Neural progenitor cell (in vitro differentiated cells): ENCODE measurements around the gene PIK3CD. TPM values are rescaled to one million over a fixed set of nuclear protein-coding genes. Genes with fewer than 3 reads are reported as not detected.

Source experiments
- DNase-seq: peaks from one replicate; pipeline ENCODE4 v3.0.0-alpha.2; 2016; ENCODE audit warnings: low spot score
- H2AFZ ChIP-seq: fragments of 200-600 bp; sonication (generic); replicated peaks from 2 replicates; pipeline ENCODE4 v1.6.1; 2016; ENCODE audit warnings: antibody characterized with exemption
- H3F3A ChIP-seq: fragments of 200-600 bp; sonication (generic); 2 replicates; pipeline ENCODE4 v1.6.1; 2016; ENCODE audit warnings: antibody characterized with exemption, low read depth
- H3K27ac ChIP-seq: fragments of 200-600 bp; sonication (generic); 2 replicates; pipeline ENCODE4 v1.5.1; 2016; ENCODE audit warnings: mild to moderate bottlenecking
- H3K27me3 ChIP-seq: fragments of 200-600 bp; sonication (generic); 2 replicates; pipeline ENCODE4 v1.6.1; 2016; ENCODE audit warnings: mild to moderate bottlenecking, moderate library complexity
- H3K36me3 ChIP-seq: fragments of 200-600 bp; sonication (generic); 2 replicates; pipeline ENCODE4 v1.5.1; 2016
- H3K4me1 ChIP-seq: fragments of 200-600 bp; sonication (generic); 2 replicates; pipeline ENCODE4 v1.6.1; 2016; ENCODE audit warnings: mixed run types
- H3K4me2 ChIP-seq: fragments of 200-600 bp; sonication (generic); 2 replicates; pipeline ENCODE4 v1.6.1; 2016
- H3K4me3 ChIP-seq: fragments of 200-600 bp; sonication (generic); 2 replicates; pipeline ENCODE4 v1.5.1; 2016
- H3K79me2 ChIP-seq: fragments of 200-600 bp; sonication (generic); 2 replicates; pipeline ENCODE4 v1.6.1; 2016; ENCODE audit warnings: low read depth
- H3K9ac ChIP-seq: fragments of 200-600 bp; sonication (generic); 2 replicates; pipeline ENCODE4 v1.6.1; 2016
- H3K9me3 ChIP-seq: fragments of 200-600 bp; sonication (generic); 2 replicates; pipeline ENCODE4 v1.5.1; 2016; ENCODE audit warnings: low read depth
- H4K20me1 ChIP-seq: fragments of 200-600 bp; sonication (generic); 2 replicates; pipeline ENCODE4 v1.6.1; 2016; ENCODE audit warnings: low read depth
- H3K27ac Mint-ChIP-seq: 3 replicates; pipeline ENCODE4 v1.8.0; 2021; ENCODE audit warnings: mixed read lengths
- H3K27me3 Mint-ChIP-seq: 2 replicates; pipeline ENCODE4 v1.8.0; 2022; ENCODE audit warnings: low read depth, mild to moderate bottlenecking, inconsistent platforms, moderate library complexity, mixed read lengths; ENCODE audit not compliant: insufficient read depth
- H3K36me3 Mint-ChIP-seq: 3 replicates; pipeline ENCODE4 v1.8.0; 2021; ENCODE audit warnings: mixed read lengths
- H3K4me1 Mint-ChIP-seq: 3 replicates; pipeline ENCODE4 v1.8.0; 2021; ENCODE audit warnings: mixed read lengths
- H3K4me3 Mint-ChIP-seq: 3 replicates; pipeline ENCODE4 v1.8.0; 2021; ENCODE audit warnings: mild to moderate bottlenecking, moderate library complexity, mixed read lengths
- H3K9me3 Mint-ChIP-seq: 3 replicates; pipeline ENCODE4 v1.8.0; 2020; ENCODE audit warnings: mixed read lengths
- CTCF ChIP-seq: fragments of 200-600 bp; sonication (generic); IDR thresholded peaks from 2 replicates; pipeline ENCODE4 v1.5.1; 2017; ENCODE audit warnings: antibody characterized with exemption, mild to moderate bottlenecking
- EZH2 ChIP-seq: fragments of 200-600 bp; sonication (generic); IDR thresholded peaks from 2 replicates; pipeline ENCODE4 v1.6.1; 2017; ENCODE audit warnings: antibody characterized with exemption, mild to moderate bottlenecking, moderate library complexity
- EZH2phosphoT487 ChIP-seq: fragments of 200-600 bp; sonication (generic); IDR thresholded peaks from 2 replicates; pipeline ENCODE4 v1.6.1; 2017; ENCODE audit warnings: antibody characterized with exemption
- total RNA-seq: library from RNA; depleted of rRNA; stranded (reverse); fragments of >200 nt; gene quantifications from 2 replicates; pipeline ENCODE4 v1.2.3, GENCODE V29; 2015; ENCODE audit warnings: low replicate concordance

PIK3CD gene
- total RNA-seq, 1 donor from 2014 or later = 5.0 TPM

- Mint-ChIP-seq H3K4me3 (no peak overlapping the region), H3K27ac (no peak overlapping the region), H3K36me3 (no peaks in the 10 kb centered on the region), H3K4me1 (no peaks in the 10 kb centered on the region), H3K27me3 (peaks cover 16% of the 10 kb centered on the region), H3K9me3 (no peaks in the 10 kb centered on the region)
- Histone ChIP-seq H3K79me2 (no peaks in the 10 kb centered on the region), H4K20me1 (no peaks in the 10 kb centered on the region), H3K36me3 (no peaks in the 10 kb centered on the region), H3K27ac (no peak overlapping the region), H3K4me2 (no peak overlapping the region), H3K9ac (no peak overlapping the region), H3K9me3 (no peaks in the 10 kb centered on the region), H3K27me3 (peaks cover 19% of the 10 kb centered on the region), H3K4me3 (no peak overlapping the region), H2AFZ (no peak overlapping the region), H3K4me1 (no peaks in the 10 kb centered on the region), H3F3A (peaks cover 6% of the 10 kb centered on the region)
- DNase-seq = no peak
- TF ChIP-seq EZH2phosphoT487 = no peak
- no peak for TF ChIP-seq EZH2
- TF ChIP-seq CTCF = no peak
Observed at GRCh38 chr1:9658199-9658598, 6.7 kb downstream of the PIK3CD start.

GRCh38 chr1:9659328-9659727 lies 7.8 kb downstream of the PIK3CD start:
- Mint-ChIP-seq H3K27me3 (peaks cover 7% of the 10 kb centered on the region), H3K27ac (no peak overlapping the region), H3K36me3 (no peaks in the 10 kb centered on the region), H3K4me3 (no peak overlapping the region), H3K4me1 (no peaks in the 10 kb centered on the region), H3K9me3 (no peaks in the 10 kb centered on the region)
- Histone ChIP-seq H3K27me3 (peaks cover 8% of the 10 kb centered on the region), H3K79me2 (no peaks in the 10 kb centered on the region), H3F3A (no peaks in the 10 kb centered on the region), H3K9me3 (no peaks in the 10 kb centered on the region), H3K9ac (no peak overlapping the region), H3K36me3 (no peaks in the 10 kb centered on the region), H3K27ac (no peak overlapping the region), H4K20me1 (no peaks in the 10 kb centered on the region), H3K4me2 (no peak overlapping the region), H3K4me3 (no peak overlapping the region), H2AFZ (no peak overlapping the region), H3K4me1 (no peaks in the 10 kb centered on the region)
- TF ChIP-seq EZH2 = no peak
- DNase-seq = no peak

- Mint-ChIP-seq H3K4me3 (no peak overlapping the region), H3K9me3 (no peaks in the 10 kb centered on the region), H3K36me3 (no peaks in the 10 kb centered on the region), H3K27me3 (peaks cover 15% of the 10 kb centered on the region), H3K27ac (no peak overlapping the region), H3K4me1 (no peaks in the 10 kb centered on the region)
- H4K20me1 ChIP-seq = no peaks in the 10 kb centered on the region
- no peak overlapping the region for H3K27ac ChIP-seq
- H3F3A ChIP-seq = no peaks in the 10 kb centered on the region
- no peaks in the 10 kb centered on the region for H3K79me2 ChIP-seq
- H3K9me3 ChIP-seq = no peaks in the 10 kb centered on the region
- H3K4me3 ChIP-seq = no peak overlapping the region
- TF ChIP-seq EZH2phosphoT487 = no peak
- TF ChIP-seq CTCF = no peak
- no peak for TF ChIP-seq EZH2
- H3K27me3 ChIP-seq = no peaks in the 10 kb centered on the region
- H3K36me3 ChIP-seq = no peaks in the 10 kb centered on the region
- DNase-seq = no peak
- H3K9ac ChIP-seq = no peak overlapping the region
- H3K4me1 ChIP-seq = no peaks in the 10 kb centered on the region
- no peak overlapping the region for H3K4me2 ChIP-seq
- no peak overlapping the region for H2AFZ ChIP-seq
Observed at GRCh38 chr1:9663257-9663656, 11.7 kb downstream of the PIK3CD start.

- no peak overlapping the region for H2AFZ ChIP-seq
- no peaks in the 10 kb centered on the region for H3K9me3 Mint-ChIP-seq
Observed at GRCh38 chr1:9665193-9665592, 13.7 kb downstream of the PIK3CD start.

More at GRCh38 chr1:9665193-9665592, 13.7 kb downstream of the PIK3CD start:
- H3K4me3 ChIP-seq = no peak overlapping the region
- no peaks in the 10 kb centered on the region for H3K9me3 ChIP-seq
- no peak for DNase-seq
- TF ChIP-seq EZH2phosphoT487 = no peak
- no peaks in the 10 kb centered on the region for H3K4me1 Mint-ChIP-seq
- H3K4me1 ChIP-seq = no peaks in the 10 kb centered on the region
- H3K4me3 Mint-ChIP-seq = no peak overlapping the region
- H3K79me2 ChIP-seq = no peaks in the 10 kb centered on the region
- no peak overlapping the region for H3K9ac ChIP-seq
- H3K36me3 ChIP-seq = no peaks in the 10 kb centered on the region
- H3K27me3 ChIP-seq = no peaks in the 10 kb centered on the region
- peaks cover 14% of the 10 kb centered on the region for H3K27me3 Mint-ChIP-seq
- H3K27ac ChIP-seq = no peak overlapping the region
- no peaks in the 10 kb centered on the region for H3F3A ChIP-seq
- no peak overlapping the region for H3K27ac Mint-ChIP-seq
- H3K36me3 Mint-ChIP-seq = no peaks in the 10 kb centered on the region
- no peak overlapping the region for H3K4me2 ChIP-seq
- no peaks in the 10 kb centered on the region for H4K20me1 ChIP-seq
